Left cardiac atrium (tissue), 4 donors: ENCODE results near the gene SYNGR1. TPM values are rescaled to one million over a fixed set of nuclear protein-coding genes. Genes with fewer than 3 reads are reported as not detected.

Experiments
- ATAC-seq, 2 donors: fragments of 200-7000 bp; cut with Tn5 transposase; one replicate each; pipeline ENCODE4 v1.9.1; 2020; ENCODE audit warnings: mild to moderate bottlenecking in 2 of 2, moderate library complexity in 2 of 2
- DNase-seq: peaks from one replicate; pipeline ENCODE4 v3.0.0-alpha.2; 2020
- intact Hi-C, 2 donors: fragments of 100-400 bp; cut with DNase I; formaldehyde crosslinking; loops; one replicate each; pipeline versions ENCODE4 v1.14.1 to v1.15.1; 2022 to 2023
- total RNA-seq, 2 donors: library from RNA; stranded (reverse); fragmentation: NEBNext Ultra II Directional; extraction: Animal tissue kit (Norgen Biotek cat#: 25700); gene quantifications; one replicate each; pipeline ENCODE4 v1.2.1, GENCODE V29; 2021
- donor health status: DM: no; HTN: yes; CAD: no.
- donor health status: DM: no; HTN: yes; CAD: no; lungs with severe emphysema.
- donor health status: DM: yes; HTN: yes; CAD: no.
- donor health status: Dilated cardiomyopathy.

The SYNGR1 gene
- total RNA-seq, 2 donors from 2014 or later, result 48.3 to 60.8 TPM

- no peak for ATAC-seq
Measured at GRCh38 chr22:39415506-39415905, 65.7 kb downstream of the SYNGR1 start.

GRCh38 chr22:39416319-39416718 is 66.5 kb downstream of the SYNGR1 start:
- intact Hi-C loops, result no loop called here
- DNase-seq, result no peak
- peak in 1 of 2 donors; percentile 28 for ATAC-seq

More at GRCh38 chr22:39415506-39415905, 65.7 kb downstream of the SYNGR1 start:
- no peak for DNase-seq
- intact Hi-C loops, result no loop called here

DNA sequence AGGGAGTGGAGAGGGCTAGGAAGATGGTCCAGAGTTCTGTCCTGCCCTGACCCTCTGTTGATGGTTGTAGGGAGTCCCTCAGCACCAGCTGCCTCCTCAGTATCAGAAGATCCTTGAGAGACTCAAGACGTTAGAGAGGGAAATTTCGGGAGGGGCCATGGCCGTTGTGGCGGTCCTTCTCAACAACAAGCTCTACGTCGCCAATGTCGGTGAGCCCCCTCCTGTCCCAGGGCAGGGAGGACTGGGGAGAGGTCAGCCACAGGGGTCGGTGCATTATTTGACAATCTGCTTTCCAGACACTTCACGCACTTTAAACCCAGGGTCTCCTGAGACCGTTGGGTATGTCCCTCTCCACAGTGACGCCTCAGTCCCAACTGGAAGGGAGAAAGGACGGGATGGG is 67.8 kb downstream of the SYNGR1 start:
- intact Hi-C loops, result no loop called here
- ATAC-seq (no peak), DNase-seq (no peak)

- DNase-seq (no peak), ATAC-seq (no peak)
- intact Hi-C loops, result no loop called here
Measured at GRCh38 chr22:39418696-39419095, 68.9 kb downstream of the SYNGR1 start.

DNA sequence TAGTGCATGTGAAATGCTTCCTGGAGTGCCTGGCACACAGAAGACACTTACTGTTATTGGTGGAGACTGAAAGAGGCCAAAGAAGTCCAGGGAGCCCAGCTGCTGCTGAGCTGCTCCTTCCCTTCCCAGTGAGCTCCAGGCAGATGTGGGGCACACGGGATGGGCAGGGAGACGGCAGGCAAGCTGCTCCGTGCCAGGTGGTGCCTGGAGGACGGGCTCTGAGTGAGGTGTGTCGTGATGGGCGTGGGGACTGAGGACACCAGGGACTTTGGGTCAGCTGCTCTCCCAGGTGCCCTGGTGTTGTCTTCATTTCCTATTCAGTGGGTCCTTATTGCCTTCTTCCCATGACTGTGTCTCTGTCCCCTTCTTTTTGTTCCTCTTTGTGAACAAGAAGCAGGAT is 69.3 kb downstream of the SYNGR1 start:
- intact Hi-C loops, result no loop called here
- DNase-seq (no peak), ATAC-seq (no peak)

- ATAC-seq, result no peak
- intact Hi-C loops, result no loop called here
- no peak for DNase-seq
Measured at GRCh38 chr22:39419911-39420310, 70.1 kb downstream of the SYNGR1 start.

DNA sequence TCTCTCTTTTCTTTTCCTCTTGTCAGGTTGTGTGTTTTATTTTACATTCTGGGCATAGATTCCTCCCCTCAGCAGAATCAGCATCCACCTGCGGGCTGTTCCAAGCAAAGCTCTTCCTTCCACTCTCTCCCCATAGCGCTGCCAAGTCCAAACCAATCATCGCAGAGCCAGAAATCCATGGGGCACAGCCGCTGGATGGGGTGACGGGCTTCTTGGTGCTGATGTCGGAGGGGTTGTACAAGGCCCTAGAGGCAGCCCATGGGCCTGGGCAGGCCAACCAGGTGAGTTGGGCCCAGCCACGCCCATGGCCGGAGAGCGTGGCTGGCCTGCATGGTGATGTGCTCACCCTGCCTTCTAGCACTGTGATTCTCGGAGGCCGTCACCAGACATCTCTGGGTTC is 71.9 kb downstream of the SYNGR1 start:
- intact Hi-C loops, result no loop called here
- ATAC-seq, result no peak
- no peak for DNase-seq

GRCh38 chr22:39422101-39422500 is 72.3 kb downstream of the SYNGR1 start:
- DNase-seq (no peak), ATAC-seq (no peak)
- intact Hi-C loops, result no loop called here

- intact Hi-C loops, result no loop called here
- DNase-seq, result no peak
Measured at GRCh38 chr22:39422721-39423120, 72.9 kb downstream of the SYNGR1 start.

GRCh38 chr22:39423976-39424375 is 74.2 kb downstream of the SYNGR1 start:
- no peak for ATAC-seq
- intact Hi-C loops, result no loop called here
- DNase-seq, result no peak

More at GRCh38 chr22:39422721-39423120, 72.9 kb downstream of the SYNGR1 start:
- ATAC-seq, result no peak

- no peak for ATAC-seq
Measured at GRCh38 chr22:39426380-39427043, 76.7 kb downstream of the SYNGR1 start.

DNA sequence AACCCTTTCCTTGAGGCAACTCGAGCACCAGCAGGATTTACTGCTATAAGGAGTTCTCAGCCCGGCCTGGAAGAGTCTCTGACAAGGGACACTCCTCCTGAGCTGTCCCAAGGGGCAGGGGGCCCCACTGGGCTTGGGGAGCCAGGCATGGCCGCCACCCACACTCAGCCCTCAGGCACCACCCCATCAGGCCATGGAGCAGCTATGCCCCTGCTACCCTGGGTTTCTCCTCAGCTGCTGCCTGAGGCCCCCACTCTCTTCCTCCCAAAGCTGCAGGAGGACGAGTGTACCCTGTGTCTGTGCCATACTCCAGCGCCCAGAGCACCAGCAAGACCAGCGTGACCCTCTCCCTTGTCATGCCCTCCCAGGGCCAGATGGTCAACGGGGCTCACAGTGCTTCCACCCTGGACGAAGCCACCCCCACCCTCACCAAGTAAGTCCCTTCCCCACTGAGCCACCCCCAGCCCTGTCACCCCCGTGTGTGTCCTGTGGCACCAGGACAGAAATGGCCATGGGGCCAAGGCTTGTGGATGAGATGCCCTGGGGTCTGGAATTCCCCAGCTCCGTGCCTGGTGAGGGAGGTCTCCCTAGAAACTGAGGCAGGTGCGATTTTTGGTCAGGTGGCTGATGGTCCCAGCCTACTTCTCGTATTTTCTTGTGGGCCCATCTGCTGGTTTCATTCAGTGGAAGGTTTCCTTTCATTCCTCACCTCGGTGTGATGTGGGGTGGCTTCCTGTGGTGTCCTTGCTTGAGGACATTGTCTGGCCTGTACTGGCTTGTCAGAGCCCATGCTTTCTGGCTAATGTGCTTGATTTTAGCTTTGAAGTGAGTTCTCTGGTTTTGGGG is 78.2 kb downstream of the SYNGR1 start:
- ATAC-seq (no peak), DNase-seq (no peak)
- intact Hi-C loops, result no loop called here

More at GRCh38 chr22:39426380-39427043, 76.7 kb downstream of the SYNGR1 start:
- DNase-seq, result no peak
- intact Hi-C loops, result no loop called here

GRCh38 chr22:39428597-39429071 is 78.8 kb downstream of the SYNGR1 start:
- no peak for ATAC-seq
- intact Hi-C loops, result no loop called here
- DNase-seq, result no peak

DNA sequence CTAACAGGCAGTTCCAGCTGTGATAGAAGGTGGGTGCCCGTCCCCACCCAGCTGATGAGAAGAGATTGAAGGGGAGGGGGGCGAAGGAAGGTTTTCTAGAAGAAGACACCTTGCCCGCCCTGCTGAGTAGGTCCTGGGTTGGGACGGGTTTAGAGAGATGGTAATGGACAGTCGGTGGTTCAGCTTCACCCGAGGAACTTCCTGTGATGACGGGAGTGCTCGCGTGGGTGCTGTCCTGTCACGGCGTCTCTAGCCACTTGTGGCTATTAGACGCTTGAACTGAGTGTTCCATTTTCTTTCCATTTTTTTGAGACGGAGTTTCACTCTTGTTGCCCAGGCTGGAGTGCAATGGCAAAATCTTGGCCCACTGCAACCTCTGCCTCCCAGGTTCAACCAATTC is 79.4 kb downstream of the SYNGR1 start:
- DNase-seq (no peak), ATAC-seq (no peak)
- intact Hi-C loops, result no loop called here

DNA sequence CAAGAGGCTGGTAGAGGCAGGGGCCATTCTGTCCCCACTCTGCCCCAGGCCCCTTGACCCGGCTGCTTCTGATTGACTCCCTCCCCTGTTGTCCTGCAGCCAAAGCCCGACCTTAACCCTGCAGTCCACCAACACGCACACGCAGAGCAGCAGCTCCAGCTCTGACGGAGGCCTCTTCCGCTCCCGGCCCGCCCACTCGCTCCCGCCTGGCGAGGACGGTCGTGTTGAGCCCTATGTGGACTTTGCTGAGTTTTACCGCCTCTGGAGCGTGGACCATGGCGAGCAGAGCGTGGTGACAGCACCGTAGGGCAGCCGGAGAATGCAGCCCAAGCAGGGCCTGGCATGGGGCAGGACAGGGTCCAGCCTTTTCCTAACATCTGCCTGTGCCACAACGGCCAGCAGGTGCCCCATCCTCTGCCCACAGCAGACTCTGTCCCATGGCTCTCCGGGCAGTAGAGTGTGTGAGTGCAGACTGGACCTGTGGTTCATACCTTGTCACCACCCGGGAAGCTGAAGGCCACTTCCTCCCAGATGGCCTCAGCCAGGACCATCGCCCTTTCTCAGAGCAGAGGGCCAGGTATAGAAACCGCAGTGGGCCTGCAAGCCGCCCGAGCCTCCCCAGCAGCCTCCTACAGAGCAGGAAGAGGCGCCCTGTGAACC is 80.3 kb downstream of the SYNGR1 start:
- ATAC-seq (no peak), DNase-seq (no peak)
- intact Hi-C loops, result no loop called here

GRCh38 chr22:39430576-39431150 is 80.9 kb downstream of the SYNGR1 start:
- ATAC-seq (no peak), DNase-seq (no peak)
- intact Hi-C loops, result no loop called here

GRCh38 chr22:39431216-39431801 is 81.5 kb downstream of the SYNGR1 start:
- no peak for DNase-seq
- ATAC-seq, result peak in 1 of 2 donors; percentile 1
- intact Hi-C loops, result no loop called here

- DNase-seq (peak; percentile 71), ATAC-seq (peak; percentile 71 to 75)
- intact Hi-C loops, result no loop called here
Measured at GRCh38 chr22:39431821-39432251, 82.0 kb downstream of the SYNGR1 start.

GRCh38 chr22:39432361-39432811 is 82.6 kb downstream of the SYNGR1 start:
- intact Hi-C loops, result no loop called here

More at GRCh38 chr22:39432361-39432811, 82.6 kb downstream of the SYNGR1 start:
- DNase-seq, result no peak
- no peak for ATAC-seq
